Ishikawa (cell line): Measurements from ENCODE around the gene BMP8A.

Experiments used
- CEBPB ChIP-seq: IDR thresholded peaks from 2 replicates; pipeline ENCODE4 v1.6.1; 2012
- EGR1 ChIP-seq: IDR thresholded peaks from 2 replicates; pipeline ENCODE4 v1.6.1; 2012
- EP300 ChIP-seq: IDR thresholded peaks from 2 replicates; pipeline ENCODE4 v1.6.1; 2012; ENCODE audit warnings: borderline replicate concordance
- NFIC ChIP-seq: IDR thresholded peaks from 2 replicates; pipeline ENCODE4 v1.6.1; 2012
- RAD21 ChIP-seq: IDR thresholded peaks from 2 replicates; pipeline ENCODE4 v1.6.1; 2012; ENCODE audit warnings: low read depth
- TCF12 ChIP-seq: IDR thresholded peaks from 2 replicates; pipeline ENCODE4 v1.6.1; 2012; ENCODE audit warnings: low read depth
- TEAD4 ChIP-seq: IDR thresholded peaks from 2 replicates; pipeline ENCODE4 v1.6.1; 2012
- YY1 ChIP-seq: IDR thresholded peaks from 2 replicates; pipeline ENCODE4 v1.6.1; 2012; ENCODE audit warnings: low read depth
- TF ChIP-seq, protein P1 (sequence below): IDR thresholded peaks from 2 replicates; pipeline ENCODE4 v1.6.1; 2012
- TF ChIP-seq, protein P2 (sequence below): IDR thresholded peaks from 2 replicates; pipeline ENCODE4 v1.6.1; 2012; ENCODE audit warnings: low read depth, mild to moderate bottlenecking

DNA sequence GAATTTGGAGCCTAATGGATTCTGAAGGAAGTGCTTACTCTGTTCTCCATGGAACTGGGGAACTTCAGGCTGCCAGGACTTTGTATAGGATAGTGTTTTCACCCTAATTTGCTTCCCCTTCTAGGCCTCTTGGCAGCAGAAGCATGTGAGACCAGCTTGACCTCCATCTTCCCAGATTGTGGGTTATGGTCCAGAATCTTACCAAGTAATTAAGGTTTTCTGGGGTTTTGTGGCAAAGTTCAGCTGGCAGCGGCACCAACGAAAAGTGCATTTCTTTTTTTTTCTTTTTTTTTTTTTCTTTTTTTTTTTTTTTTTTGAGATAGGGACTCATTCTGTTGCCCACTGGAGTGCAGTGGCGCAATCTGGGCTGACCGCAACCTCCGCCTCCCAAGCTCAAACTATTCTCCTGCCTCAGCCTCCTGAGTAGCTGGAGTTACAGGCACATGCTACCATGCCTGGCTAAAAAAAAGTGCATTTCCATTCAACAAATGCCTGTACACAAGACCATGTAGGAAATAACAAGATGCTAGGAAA lies 3.4 kb upstream of the BMP8A start:
- TF ChIP-seq EP300 (no peak), TEAD4 (no peak), RAD21 (no peak), CEBPB (no peak), YY1 (no peak), TCF12 (no peak), NFIC (no peak), EGR1 (no peak)
- TF ChIP-seq, protein P1, sequence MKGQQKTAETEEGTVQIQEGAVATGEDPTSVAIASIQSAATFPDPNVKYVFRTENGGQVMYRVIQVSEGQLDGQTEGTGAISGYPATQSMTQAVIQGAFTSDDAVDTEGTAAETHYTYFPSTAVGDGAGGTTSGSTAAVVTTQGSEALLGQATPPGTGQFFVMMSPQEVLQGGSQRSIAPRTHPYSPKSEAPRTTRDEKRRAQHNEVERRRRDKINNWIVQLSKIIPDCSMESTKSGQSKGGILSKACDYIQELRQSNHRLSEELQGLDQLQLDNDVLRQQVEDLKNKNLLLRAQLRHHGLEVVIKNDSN, result no peak
- TF ChIP-seq, protein P2, sequence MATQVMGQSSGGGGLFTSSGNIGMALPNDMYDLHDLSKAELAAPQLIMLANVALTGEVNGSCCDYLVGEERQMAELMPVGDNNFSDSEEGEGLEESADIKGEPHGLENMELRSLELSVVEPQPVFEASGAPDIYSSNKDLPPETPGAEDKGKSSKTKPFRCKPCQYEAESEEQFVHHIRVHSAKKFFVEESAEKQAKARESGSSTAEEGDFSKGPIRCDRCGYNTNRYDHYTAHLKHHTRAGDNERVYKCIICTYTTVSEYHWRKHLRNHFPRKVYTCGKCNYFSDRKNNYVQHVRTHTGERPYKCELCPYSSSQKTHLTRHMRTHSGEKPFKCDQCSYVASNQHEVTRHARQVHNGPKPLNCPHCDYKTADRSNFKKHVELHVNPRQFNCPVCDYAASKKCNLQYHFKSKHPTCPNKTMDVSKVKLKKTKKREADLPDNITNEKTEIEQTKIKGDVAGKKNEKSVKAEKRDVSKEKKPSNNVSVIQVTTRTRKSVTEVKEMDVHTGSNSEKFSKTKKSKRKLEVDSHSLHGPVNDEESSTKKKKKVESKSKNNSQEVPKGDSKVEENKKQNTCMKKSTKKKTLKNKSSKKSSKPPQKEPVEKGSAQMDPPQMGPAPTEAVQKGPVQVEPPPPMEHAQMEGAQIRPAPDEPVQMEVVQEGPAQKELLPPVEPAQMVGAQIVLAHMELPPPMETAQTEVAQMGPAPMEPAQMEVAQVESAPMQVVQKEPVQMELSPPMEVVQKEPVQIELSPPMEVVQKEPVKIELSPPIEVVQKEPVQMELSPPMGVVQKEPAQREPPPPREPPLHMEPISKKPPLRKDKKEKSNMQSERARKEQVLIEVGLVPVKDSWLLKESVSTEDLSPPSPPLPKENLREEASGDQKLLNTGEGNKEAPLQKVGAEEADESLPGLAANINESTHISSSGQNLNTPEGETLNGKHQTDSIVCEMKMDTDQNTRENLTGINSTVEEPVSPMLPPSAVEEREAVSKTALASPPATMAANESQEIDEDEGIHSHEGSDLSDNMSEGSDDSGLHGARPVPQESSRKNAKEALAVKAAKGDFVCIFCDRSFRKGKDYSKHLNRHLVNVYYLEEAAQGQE, result no peak
